NB4 (cell line): ENCODE measurements around the gene PAK5.

Source experiments
- CTCF ChIP-seq: IDR thresholded peaks from one replicate; pipeline ENCODE4 v1.5.1; 2012; ENCODE audit warnings: low read depth, low read length
- MAX ChIP-seq: IDR thresholded peaks from 2 replicates; pipeline ENCODE4 v1.6.1; 2011; ENCODE audit warnings: low read depth, low read length
- POLR2A ChIP-seq: IDR thresholded peaks from 2 replicates; pipeline ENCODE4 v1.6.1; 2011; ENCODE audit warnings: mild to moderate bottlenecking; ENCODE audit not compliant: insufficient read length; ENCODE audit errors: extremely low read depth

- no peak for TF ChIP-seq CTCF
- no peak for TF ChIP-seq POLR2A
- TF ChIP-seq MAX: no peak
Measured at GRCh38 chr20:9590189-9590588, 248.7 kb downstream of the PAK5 start.
